ENCODE results near the gene MAJIN. TPM values are rescaled to one million over a fixed set of nuclear protein-coding genes. Genes with fewer than 3 reads are reported as not detected.
"Not testable (repeated sequence)": the region's sequence is repeated elsewhere in the genome, so short reads cannot be mapped to it uniquely, and the experiment has no call there.

MAJIN gene
- total RNA-seq, 1 donor from 2014 or later = not detected

DNA sequence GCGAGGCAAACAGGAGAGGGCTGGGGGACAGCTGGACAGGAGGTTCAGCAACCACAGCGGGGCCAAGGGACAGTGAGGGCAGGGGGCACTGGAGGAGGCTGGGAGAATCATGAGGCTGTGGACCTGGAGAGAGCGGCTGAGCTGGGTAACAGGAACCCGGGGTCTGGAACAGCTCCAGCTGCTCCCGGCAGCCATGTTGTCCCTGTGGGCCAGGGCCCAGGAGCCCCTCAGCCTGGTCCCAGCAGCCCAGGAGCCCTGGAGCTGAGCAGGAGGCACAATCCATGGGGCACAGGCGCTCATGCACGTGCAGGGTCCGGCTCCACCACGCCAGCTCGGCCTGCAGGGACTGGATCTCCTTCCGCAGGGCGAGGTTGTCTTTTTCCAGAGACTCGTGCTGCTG, 17.5 kb upstream of the MAJIN start:
- Mint-ChIP-seq H3K27me3 (peaks cover 3% of the 10 kb centered on the region), H3K27ac (no peak overlapping the region), H3K4me3 (no peak overlapping the region), H3K36me3 (no peaks in the 10 kb centered on the region), H3K9me3 (no peaks in the 10 kb centered on the region), H3K4me1 (ENCODE audit: unreplicated experiment) (peaks cover 24% of the 10 kb centered on the region)
- no peak for DNase-seq (ENCODE audit: extremely low spot score, unreplicated experiment)
- no peak for TF ChIP-seq CTCF (conservative IDR thresholded peaks at IDR 0.05)

GRCh38 chr11:64987998-64988854, 16.3 kb upstream of the MAJIN start:
- Mint-ChIP-seq H3K4me3 (no peak overlapping the region), H3K27ac (no peak overlapping the region), H3K9me3 (no peaks in the 10 kb centered on the region), H3K4me1 (ENCODE audit: unreplicated experiment) (peaks cover 24% of the 10 kb centered on the region), H3K36me3 (no peaks in the 10 kb centered on the region), H3K27me3 (peaks cover 3% of the 10 kb centered on the region)
- no peak for DNase-seq (ENCODE audit: extremely low spot score, unreplicated experiment)
- TF ChIP-seq CTCF (conservative IDR thresholded peaks at IDR 0.05) = no peak

GRCh38 chr11:64983339-64983738, 11.4 kb upstream of the MAJIN start:
- H3K4me3 Mint-ChIP-seq; H3K36me3 Mint-ChIP-seq; H3K27ac Mint-ChIP-seq; DNase-seq (ENCODE audit: extremely low spot score, unreplicated experiment); H3K9me3 Mint-ChIP-seq; H3K4me1 Mint-ChIP-seq (ENCODE audit: unreplicated experiment): not testable (repeated sequence)
- peaks cover 19% of the 10 kb centered on the region for H3K27me3 Mint-ChIP-seq

- no peak for TF ChIP-seq CTCF (conservative IDR thresholded peaks at IDR 0.05)
- Mint-ChIP-seq H3K4me3 (no peak overlapping the region), H3K36me3 (no peaks in the 10 kb centered on the region), H3K4me1 (ENCODE audit: unreplicated experiment) (no peaks in the 10 kb centered on the region), H3K9me3 (no peaks in the 10 kb centered on the region), H3K27ac (no peak overlapping the region), H3K27me3 (peaks cover 11% of the 10 kb centered on the region)
- no peak for DNase-seq (ENCODE audit: extremely low spot score, unreplicated experiment)
Measured at GRCh38 chr11:64976651-64977050, 4.7 kb upstream of the MAJIN start.

GRCh38 chr11:64974124-64974523, 2.2 kb upstream of the MAJIN start:
- no peak overlapping the region for H3K4me3 Mint-ChIP-seq
- H3K27ac Mint-ChIP-seq = no peak overlapping the region
- H3K9me3 Mint-ChIP-seq = no peaks in the 10 kb centered on the region

More at GRCh38 chr11:64974124-64974523, 2.2 kb upstream of the MAJIN start:
- Mint-ChIP-seq H3K36me3 (no peaks in the 10 kb centered on the region), H3K27me3 (peaks cover 10% of the 10 kb centered on the region), H3K4me1 (ENCODE audit: unreplicated experiment) (no peaks in the 10 kb centered on the region)
- no peak for DNase-seq (ENCODE audit: extremely low spot score, unreplicated experiment)
- TF ChIP-seq CTCF (conservative IDR thresholded peaks at IDR 0.05) = no peak

Data from type B pancreatic cell (in vitro differentiated cells).